Neural cell (in vitro differentiated cells): Measurements from ENCODE around the gene HIF1A. TPM values are rescaled to one million over a fixed set of nuclear protein-coding genes. Genes with fewer than 3 reads are reported as not detected.

Source experiments
- H2AFZ ChIP-seq: fragments of 200-600, 300-800 bp; sonication (generic), shearing (Covaris generic); 2 replicates; pipeline ENCODE4 v1.6.0; 2014; ENCODE audit warnings: low read depth, mild to moderate bottlenecking, antibody characterized with exemption, low read length, moderate library complexity
- H3F3A ChIP-seq: fragments of 200-600 bp; shearing (Covaris generic); 2 replicates; pipeline ENCODE4 v1.6.1; 2016; ENCODE audit warnings: mild to moderate bottlenecking, moderate library complexity, mixed read lengths, antibody characterized with exemption, low read length; ENCODE audit not compliant: insufficient read depth, poor library complexity, severe bottlenecking
- H3K27ac ChIP-seq: fragments of 200-600, 300-800 bp; sonication (generic), shearing (Covaris generic); 2 replicates; pipeline ENCODE4 v1.5.1; 2014; ENCODE audit warnings: mild to moderate bottlenecking, low read length, moderate library complexity
- H3K27me3 ChIP-seq: fragments of 300-800, 200-600 bp; sonication (generic), shearing (Covaris generic); 2 replicates; pipeline ENCODE4 v1.6.0; 2014; ENCODE audit warnings: mild to moderate bottlenecking, low read depth, low read length, moderate library complexity; ENCODE audit not compliant: insufficient read depth
- H3K36me3 ChIP-seq: fragments of 300-800, 200-600 bp; sonication (generic), shearing (Covaris generic); 2 replicates; pipeline ENCODE4 v1.5.1; 2014; ENCODE audit warnings: mild to moderate bottlenecking, antibody characterized with exemption, low read length, moderate library complexity; ENCODE audit not compliant: insufficient read depth
- H3K4me2 ChIP-seq: fragments of 300-800, 200-600 bp; sonication (generic), shearing (Covaris generic); 2 replicates; pipeline ENCODE4 v1.6.0; 2014; ENCODE audit warnings: mild to moderate bottlenecking, low read length
- H3K4me3 ChIP-seq: fragments of 300-800, 200-600 bp; sonication (generic), shearing (Covaris generic); 2 replicates; pipeline ENCODE4 v1.5.1; 2014; ENCODE audit warnings: mild to moderate bottlenecking, low read length, moderate library complexity
- H3K79me2 ChIP-seq: fragments of 200-600 bp; shearing (Covaris generic); replicated peaks from 2 replicates; pipeline ENCODE4 v1.6.0; 2014; ENCODE audit warnings: mild to moderate bottlenecking, low read length, moderate library complexity; ENCODE audit not compliant: insufficient read depth
- H3K9ac ChIP-seq: fragments of 300-800, 200-600 bp; sonication (generic), shearing (Covaris generic); 2 replicates; pipeline ENCODE4 v1.6.1; 2016; ENCODE audit warnings: mild to moderate bottlenecking, low read length, mixed read lengths
- H3K9me2 ChIP-seq: fragments of 200-600 bp; shearing (Covaris generic); 2 replicates; pipeline ENCODE4 v1.6.1; 2016; ENCODE audit warnings: mild to moderate bottlenecking, low read length, mixed read lengths; ENCODE audit not compliant: insufficient read depth
- H3K9me3 ChIP-seq: fragments of 200-600, 300-800 bp; sonication (generic), shearing (Covaris generic); 2 replicates; pipeline ENCODE4 v1.6.1; 2016; ENCODE audit warnings: mild to moderate bottlenecking, mixed run types, low read length, moderate library complexity, mixed read lengths
- H4K20me1 ChIP-seq: fragments of 200-600 bp; shearing (Covaris generic); 2 replicates; pipeline ENCODE4 v1.6.1; 2016; ENCODE audit warnings: mild to moderate bottlenecking, mixed run types; ENCODE audit not compliant: insufficient read depth
- CTCF ChIP-seq: fragments of 450-650 bp; IDR thresholded peaks from 2 replicates; pipeline ENCODE4 v1.5.1; 2014; ENCODE audit warnings: antibody characterized with exemption, mild to moderate bottlenecking, moderate library complexity; ENCODE audit not compliant: poor library complexity, severe bottlenecking
- EP300 ChIP-seq: fragments of 450-650 bp; conservative IDR thresholded peaks from 2 replicates; pipeline ENCODE4 v1.6.1; 2014; ENCODE audit warnings: antibody characterized with exemption, mild to moderate bottlenecking, moderate library complexity; ENCODE audit not compliant: poor library complexity, severe bottlenecking
- EZH2 ChIP-seq: fragments of 200-600, 300-800 bp; shearing (Covaris generic), sonication (generic); IDR thresholded peaks from 2 replicates; pipeline ENCODE4 v1.6.1; 2014; ENCODE audit warnings: antibody characterized with exemption, low read length, borderline replicate concordance, mild to moderate bottlenecking; ENCODE audit not compliant: insufficient read depth, poor library complexity, severe bottlenecking
- MXI1 ChIP-seq: fragments of 450-650 bp; conservative IDR thresholded peaks from 2 replicates; pipeline ENCODE4 v1.6.1; 2014; ENCODE audit warnings: antibody characterized with exemption, mild to moderate bottlenecking; ENCODE audit not compliant: poor library complexity, severe bottlenecking
- POLR2AphosphoS5 ChIP-seq: IDR thresholded peaks from 2 replicates; pipeline ENCODE4 v1.6.1; 2012
- RAD21 ChIP-seq: fragments of 450-650 bp; conservative IDR thresholded peaks from 2 replicates; pipeline ENCODE4 v1.6.1; 2014; ENCODE audit warnings: antibody characterized with exemption, mild to moderate bottlenecking, moderate library complexity
- REST ChIP-seq: IDR thresholded peaks from 2 replicates; pipeline ENCODE4 v1.6.1; 2012; ENCODE audit warnings: borderline replicate concordance
- SMC3 ChIP-seq: fragments of 450-650 bp; conservative IDR thresholded peaks from 2 replicates; pipeline ENCODE4 v1.6.1; 2014; ENCODE audit warnings: antibody characterized with exemption, mild to moderate bottlenecking, moderate library complexity; ENCODE audit not compliant: poor library complexity
- TAF1 ChIP-seq: IDR thresholded peaks from 2 replicates; pipeline ENCODE4 v1.6.1; 2012; ENCODE audit warnings: low read depth
- polyA plus RNA-seq: library from polyadenylated mRNA; depleted of rRNA; stranded (reverse); fragments of >200 nt; gene quantifications from 2 replicates; pipeline ENCODE4 v1.2.3, GENCODE V29; 2014

HIF1A gene
- polyA plus RNA-seq, 1 donor from 2014 or later: 75.0 TPM

GRCh38 chr14:61769893-61770292, 74.6 kb downstream of the HIF1A start (continued):
- TF ChIP-seq MXI1 (no peak), EZH2 (no peak)

- no peaks in the 10 kb centered on the region for H3K9me3 ChIP-seq
- no peaks in the 10 kb centered on the region for H4K20me1 ChIP-seq
- no peak overlapping the region for H3K4me3 ChIP-seq
- H3K79me2 ChIP-seq: no peaks in the 10 kb centered on the region
- H2AFZ ChIP-seq: no peak overlapping the region
- H3K36me3 ChIP-seq: peaks cover 4% of the 10 kb centered on the region
- no peak overlapping the region for H3K9ac ChIP-seq
- H3K27ac ChIP-seq: no peak overlapping the region
- TF ChIP-seq TAF1 (no peak), EP300 (no peak), CTCF (no peak), REST (no peak), SMC3 (no peak), MXI1 (no peak), POLR2AphosphoS5 (no peak), RAD21 (no peak), EZH2 (no peak)
- H3K27me3 ChIP-seq: no peaks in the 10 kb centered on the region
- no peaks in the 10 kb centered on the region for H3K9me2 ChIP-seq
- H3K4me2 ChIP-seq: no peak overlapping the region
- H3F3A ChIP-seq: no peaks in the 10 kb centered on the region
Measured at GRCh38 chr14:61774861-61775260, 79.5 kb downstream of the HIF1A start.

- no peak overlapping the region for H2AFZ ChIP-seq
- no peaks in the 10 kb centered on the region for H3K9me2 ChIP-seq
- H3K4me3 ChIP-seq: no peak overlapping the region
- no peaks in the 10 kb centered on the region for H3K27me3 ChIP-seq
- no peaks in the 10 kb centered on the region for H3F3A ChIP-seq
- no peak overlapping the region for H3K4me2 ChIP-seq
- H3K36me3 ChIP-seq: peaks cover 6% of the 10 kb centered on the region
- TF ChIP-seq TAF1 (no peak), MXI1 (no peak), CTCF (no peak), POLR2AphosphoS5 (no peak), SMC3 (no peak), EP300 (no peak), RAD21 (no peak), EZH2 (no peak), REST (no peak)
- H3K9me3 ChIP-seq: no peaks in the 10 kb centered on the region
- H3K9ac ChIP-seq: no peak overlapping the region
- H3K79me2 ChIP-seq: no peaks in the 10 kb centered on the region
- H4K20me1 ChIP-seq: no peaks in the 10 kb centered on the region
- H3K27ac ChIP-seq: no peak overlapping the region
Measured at GRCh38 chr14:61780125-61780524, 84.8 kb downstream of the HIF1A start.
